Fibroblast of skin of scalp (primary cell): Measurements from ENCODE around the gene DCUN1D3.
"Not testable (repeated sequence)": the region's sequence is repeated elsewhere in the genome, so short reads cannot be mapped to it uniquely, and the experiment has no call there.

ENCODE experiments used
- DNase-seq: peaks from one replicate; pipeline ENCODE4 v3.0.0-alpha.2; 2013

Gene DCUN1D3

GRCh38 chr16:20887207-20887606 is 13.0 kb downstream of the DCUN1D3 start:
- no peak for DNase-seq

DNA sequence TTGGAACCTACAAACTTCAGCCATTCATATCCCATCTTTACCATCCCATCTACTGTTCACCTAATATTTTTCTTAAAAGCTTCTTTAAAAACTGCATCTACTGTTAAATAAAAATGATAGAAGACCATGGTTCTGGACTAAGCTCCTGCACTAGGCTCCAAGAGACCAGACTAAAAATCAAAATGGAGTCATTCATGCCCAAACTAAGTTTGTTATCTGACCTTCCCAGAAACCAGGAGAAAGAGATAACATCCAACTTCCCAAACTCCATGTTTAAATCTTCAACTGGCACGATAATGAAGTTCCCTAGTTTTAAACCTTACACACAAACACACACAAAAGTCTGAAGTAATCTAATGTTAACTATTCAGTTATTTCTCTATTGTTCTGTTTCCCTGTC is 13.8 kb downstream of the DCUN1D3 start:
- DNase-seq = no peak

DNA sequence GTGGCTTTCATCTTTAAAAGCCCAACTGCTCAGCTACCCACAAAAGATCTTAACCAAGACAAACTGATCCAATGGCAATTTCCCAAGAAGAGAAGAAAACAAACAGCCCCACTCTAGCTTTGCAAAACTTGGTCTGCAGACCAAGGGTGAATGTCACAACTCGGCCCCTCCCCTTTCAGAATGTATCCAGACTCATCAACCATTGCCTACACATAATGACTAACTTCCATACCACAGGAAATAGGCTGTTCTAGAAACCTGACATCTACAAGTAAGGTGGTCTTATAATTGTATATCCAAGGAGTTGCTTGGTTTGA is 16.0 kb downstream of the DCUN1D3 start:
- DNase-seq = peak; percentile 22

GRCh38 chr16:20883554-20884239 is 16.5 kb downstream of the DCUN1D3 start:
- no peak for DNase-seq

DNA sequence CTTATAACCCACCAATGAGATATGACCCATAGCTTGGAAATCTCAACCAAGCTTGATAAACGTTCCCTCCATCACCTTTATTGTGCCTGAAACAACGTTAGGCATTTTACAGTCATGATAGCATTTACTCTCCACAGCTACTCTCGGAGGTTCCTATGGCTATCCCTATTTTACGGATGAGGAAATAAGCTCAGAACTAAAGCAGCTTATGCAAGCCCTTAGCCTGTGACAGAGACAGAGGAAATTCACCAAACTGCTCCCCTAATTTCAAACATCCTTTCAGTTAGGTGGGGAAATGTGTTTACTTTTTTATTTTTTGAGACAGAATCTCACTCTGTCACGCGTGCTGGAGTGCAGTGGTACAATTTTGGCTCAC is 18.7 kb downstream of the DCUN1D3 start:
- no peak for DNase-seq

- no peak for DNase-seq
Measured at GRCh38 chr16:20880867-20881502, 19.2 kb downstream of the DCUN1D3 start.

GRCh38 chr16:20879175-20880040 is 20.8 kb downstream of the DCUN1D3 start:
- peak; percentile 40 for DNase-seq

DNA sequence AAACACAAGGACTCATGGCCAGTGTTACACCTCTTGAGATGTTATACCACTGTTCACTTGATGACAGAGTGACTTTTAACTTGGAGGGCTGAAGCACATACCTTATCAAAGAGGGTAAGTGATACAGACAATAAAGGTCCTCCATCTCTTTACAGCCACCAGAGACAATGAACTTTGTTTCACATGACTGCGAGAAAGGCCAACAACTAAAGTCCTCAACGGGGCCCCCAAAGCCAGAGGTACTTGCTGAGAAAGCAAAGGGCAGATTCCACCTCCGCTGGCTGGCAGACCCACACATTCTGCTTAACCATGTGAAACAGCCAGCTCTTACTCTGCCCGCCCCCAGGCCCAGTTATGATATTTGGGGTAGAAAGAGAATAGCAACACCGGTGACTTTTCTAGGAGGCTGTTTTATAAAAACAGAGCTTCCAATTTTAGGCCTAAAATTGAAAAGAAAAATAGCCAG is 21.4 kb downstream of the DCUN1D3 start:
- no peak for DNase-seq

DNA sequence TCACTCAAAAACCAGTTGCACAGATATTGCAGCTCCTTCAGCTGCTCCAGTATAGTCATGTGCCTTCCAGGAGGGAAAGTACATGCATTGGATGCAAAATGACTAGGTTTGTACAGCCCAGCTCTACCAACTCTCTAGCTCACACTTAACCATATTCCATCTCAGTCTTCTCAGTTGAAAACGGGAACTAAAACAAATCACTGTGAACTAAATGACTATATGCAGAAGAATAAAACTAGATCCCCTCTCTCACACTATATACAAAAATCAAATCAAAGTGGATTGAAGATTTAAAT is 24.9 kb downstream of the DCUN1D3 start:
- no peak for DNase-seq

GRCh38 chr16:20874088-20874581 is 26.0 kb downstream of the DCUN1D3 start:
- peak; percentile 61 for DNase-seq

GRCh38 chr16:20873331-20873730 is 26.8 kb downstream of the DCUN1D3 start:
- no peak for DNase-seq

- no peak for DNase-seq
Measured at GRCh38 chr16:20871941-20872815, 28.0 kb downstream of the DCUN1D3 start.

DNA sequence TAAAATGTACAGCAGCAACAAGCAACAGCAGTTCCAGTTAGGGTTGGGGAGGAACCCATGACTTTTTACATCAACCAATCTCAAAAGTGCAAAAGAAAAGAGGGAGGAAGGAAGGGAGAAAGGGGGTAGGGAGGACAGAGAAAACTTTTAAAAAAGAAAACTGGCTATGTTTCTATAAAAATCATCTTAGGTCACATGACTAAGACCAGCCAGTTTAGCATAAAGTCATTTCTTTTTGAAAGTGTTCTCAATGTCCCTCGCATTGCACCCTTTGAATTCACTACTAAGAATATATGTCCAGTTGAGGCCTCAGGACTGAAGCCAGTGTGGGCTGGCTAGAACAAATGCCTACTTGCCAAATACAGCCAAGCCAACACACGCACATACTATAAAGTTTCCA is 28.9 kb downstream of the DCUN1D3 start:
- no peak for DNase-seq

DNA sequence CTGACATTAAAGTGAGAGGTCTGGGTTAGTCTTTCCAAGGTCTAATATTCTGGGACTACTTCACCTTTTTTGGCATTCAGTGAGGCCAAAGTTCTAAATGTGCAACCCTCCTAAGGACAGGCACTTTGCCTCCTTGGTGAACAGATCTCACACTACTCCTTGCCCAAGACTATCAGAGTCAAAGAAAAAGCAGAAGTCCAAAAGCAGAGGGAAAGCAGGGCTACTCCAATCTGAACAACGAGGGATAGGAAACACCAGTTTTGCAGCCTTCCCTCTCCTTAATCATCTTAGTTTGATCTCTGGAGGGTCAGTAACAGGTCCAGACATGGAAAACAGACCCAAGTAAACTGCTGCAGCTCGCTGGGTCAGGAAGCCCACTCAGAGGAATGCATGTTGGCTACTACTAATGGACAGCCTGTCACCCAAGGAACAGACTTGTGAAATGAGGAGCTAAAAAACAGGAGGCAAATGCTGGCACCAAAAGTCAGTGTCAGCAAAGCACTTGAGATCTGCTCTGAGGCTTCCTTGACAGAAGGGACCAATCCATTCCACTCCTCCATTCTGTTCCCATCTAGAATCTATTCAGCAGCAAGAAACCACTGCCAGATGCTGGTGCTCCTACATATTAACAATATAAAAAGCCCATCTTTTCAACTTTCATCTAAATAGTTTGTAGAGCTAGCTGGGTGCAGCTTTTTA is 29.9 kb downstream of the DCUN1D3 start:
- DNase-seq = no peak

DNA sequence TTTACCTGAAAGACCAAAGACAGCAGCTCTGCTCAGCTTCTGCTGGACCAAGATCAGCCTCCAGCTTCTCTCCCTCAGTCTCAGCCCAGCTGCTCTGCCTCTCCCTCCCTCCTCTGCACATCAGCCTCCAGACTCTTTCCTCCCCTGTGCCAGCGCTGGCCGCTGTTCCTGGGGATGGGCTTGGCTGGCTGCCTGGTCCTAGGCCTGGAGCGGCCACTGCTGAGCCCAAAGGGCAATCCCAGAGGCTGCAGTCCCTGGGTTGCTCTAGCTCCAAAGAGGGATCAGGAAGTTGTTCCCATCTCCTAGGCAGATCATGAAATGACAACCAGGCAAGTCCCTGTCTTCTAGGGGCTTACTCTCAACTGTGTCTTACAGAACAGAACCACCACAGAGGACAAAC is 31.3 kb downstream of the DCUN1D3 start:
- DNase-seq = peak; percentile 52

GRCh38 chr16:20867585-20867984 is 32.6 kb downstream of the DCUN1D3 start:
- DNase-seq = no peak

- no peak for DNase-seq
Measured at GRCh38 chr16:20866801-20867200, 33.4 kb downstream of the DCUN1D3 start.

DNA sequence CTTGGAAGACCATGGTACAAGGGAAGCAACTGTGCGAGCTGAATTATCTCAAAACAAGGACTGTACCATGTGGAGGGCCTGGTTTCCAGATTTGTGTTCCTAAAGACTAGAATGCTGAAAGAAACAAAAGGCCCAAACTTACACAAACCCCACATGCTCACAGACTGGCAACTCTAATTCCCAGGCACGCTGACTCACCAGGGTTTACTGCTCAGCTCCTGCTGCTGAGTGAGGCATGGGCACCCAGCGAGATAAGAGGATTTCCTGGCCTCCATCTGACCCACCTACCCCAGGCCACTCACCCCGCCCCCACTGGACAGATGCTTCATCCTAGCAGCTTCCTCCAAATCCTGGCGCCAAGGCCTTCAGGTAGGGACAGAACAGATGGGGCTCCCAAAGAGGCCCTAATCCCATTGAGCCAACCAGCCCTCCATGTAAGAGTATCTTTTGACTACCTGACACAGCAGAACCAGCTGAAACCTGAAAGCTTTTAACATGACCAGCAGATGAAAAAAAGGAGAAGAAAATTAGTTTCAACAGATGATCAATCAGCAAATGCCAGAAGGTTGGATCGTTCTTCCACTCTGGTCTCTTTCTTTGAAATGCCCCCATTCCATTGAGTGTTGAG is 33.9 kb downstream of the DCUN1D3 start:
- DNase-seq = peak; percentile 76

DNA sequence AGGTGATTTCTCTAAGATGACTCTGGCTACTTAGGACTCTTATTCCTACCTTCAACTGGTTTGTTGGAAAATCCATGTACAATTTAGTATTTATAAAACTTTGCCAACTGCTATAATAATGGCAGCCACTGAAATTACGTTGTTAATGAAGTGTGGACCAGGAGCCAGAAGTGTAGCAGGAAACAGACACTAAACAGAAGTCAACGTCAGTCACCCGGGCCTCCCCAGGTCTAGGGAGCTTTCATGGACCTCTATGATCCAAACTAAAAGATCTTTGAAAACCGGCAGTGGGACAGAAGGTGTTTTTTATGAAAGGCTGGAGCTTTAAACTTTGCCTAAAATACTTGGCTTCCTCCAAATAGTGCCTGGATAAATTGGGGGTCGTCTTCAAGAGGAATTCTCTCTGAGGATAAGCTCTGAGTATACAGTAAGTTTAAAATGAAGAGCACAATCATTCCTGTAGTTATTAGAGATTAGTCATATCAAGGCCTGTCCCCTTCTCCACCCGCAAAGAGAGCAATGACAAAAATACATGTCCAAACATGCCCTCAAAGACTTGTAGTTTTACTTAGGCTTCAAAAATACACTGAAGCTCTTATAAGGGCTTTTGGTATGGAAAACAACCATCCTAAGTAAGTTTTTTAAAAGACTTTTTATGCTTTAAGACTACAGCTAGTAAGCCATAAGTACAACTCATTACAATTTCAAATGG is 34.6 kb downstream of the DCUN1D3 start:
- peak; percentile 60 for DNase-seq

DNA sequence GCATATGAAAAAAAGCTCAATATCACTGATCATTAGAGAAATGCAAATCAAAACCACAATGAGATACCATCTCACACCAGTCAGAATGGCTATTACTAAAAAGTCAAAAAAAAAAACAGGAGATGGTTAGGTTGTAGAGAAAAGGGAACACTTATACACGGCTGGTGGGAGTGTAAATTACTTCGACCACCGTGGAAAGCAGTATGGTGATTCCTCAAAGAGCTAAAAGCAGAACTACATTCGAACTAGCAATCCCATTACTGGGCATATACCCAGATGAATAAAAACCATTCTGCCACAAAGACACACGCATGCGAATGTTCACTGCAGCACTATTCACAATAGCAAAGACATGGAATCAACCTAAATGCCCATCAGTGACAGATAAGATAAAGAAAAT is 35.8 kb downstream of the DCUN1D3 start:
- not testable (repeated sequence) for DNase-seq
